Endodermal cell (in vitro differentiated cells): Measurements from ENCODE around the gene RALGAPA1. TPM values are rescaled to one million over a fixed set of nuclear protein-coding genes. Genes with fewer than 3 reads are reported as not detected.

Experiments
- DNase-seq: peaks from one replicate; pipeline ENCODE4 v3.0.0-alpha.2; 2017
- H3K27ac ChIP-seq: 2 replicates; pipeline ENCODE4 v1.5.1; 2013; ENCODE audit warnings: mild to moderate bottlenecking, low read depth, low read length, moderate library complexity
- H3K27me3 ChIP-seq: 2 replicates; pipeline ENCODE4 v1.6.1; 2013; ENCODE audit warnings: mild to moderate bottlenecking, low read length, moderate library complexity; ENCODE audit not compliant: insufficient read depth, control insufficient read depth, poor library complexity, severe bottlenecking
- H3K36me3 ChIP-seq: 2 replicates; pipeline ENCODE4 v1.7.0; 2013; ENCODE audit warnings: mild to moderate bottlenecking, low read length, moderate library complexity; ENCODE audit not compliant: control insufficient read depth, insufficient read depth
- H3K4me1 ChIP-seq: one replicate; pipeline ENCODE4 v1.7.0; 2013; ENCODE audit warnings: low read length; ENCODE audit not compliant: control insufficient read depth, insufficient read depth
- H3K4me3 ChIP-seq: 2 replicates; pipeline ENCODE4 v1.5.1; 2013; ENCODE audit warnings: mild to moderate bottlenecking, low read length, moderate library complexity
- H3K9ac ChIP-seq: 2 replicates; pipeline ENCODE4 v1.6.1; 2013; ENCODE audit warnings: mild to moderate bottlenecking, low read length, moderate library complexity; ENCODE audit not compliant: poor library complexity, severe bottlenecking; ENCODE audit errors: extremely low read depth
- H3K9me3 ChIP-seq: 2 replicates; pipeline ENCODE4 v1.6.1; 2013; ENCODE audit warnings: mild to moderate bottlenecking, low read length, moderate library complexity; ENCODE audit not compliant: control insufficient read depth
- H3K27ac Mint-ChIP-seq: 2 replicates; pipeline ENCODE4 v1.8.0; 2020; ENCODE audit warnings: mixed read lengths
- H3K27me3 Mint-ChIP-seq: 2 replicates; pipeline ENCODE4 v1.8.0; 2021; ENCODE audit warnings: mild to moderate bottlenecking, mixed read lengths; ENCODE audit not compliant: insufficient read depth
- H3K36me3 Mint-ChIP-seq: 2 replicates; pipeline ENCODE4 v1.8.0; 2020; ENCODE audit warnings: low read depth, mixed read lengths
- H3K4me1 Mint-ChIP-seq: 2 replicates; pipeline ENCODE4 v1.8.0; 2020; ENCODE audit warnings: mixed read lengths
- H3K4me3 Mint-ChIP-seq: 2 replicates; pipeline ENCODE4 v1.8.0; 2020; ENCODE audit warnings: mild to moderate bottlenecking, moderate library complexity, mixed read lengths
- H3K9me3 Mint-ChIP-seq: 2 replicates; pipeline ENCODE4 v1.8.0; 2020; ENCODE audit warnings: mild to moderate bottlenecking, mixed read lengths
- CTCF ChIP-seq: fragments of 200-600 bp; sonication (generic); conservative IDR thresholded peaks from 2 replicates; pipeline ENCODE4 v1.5.0; 2021; ENCODE audit warnings: antibody characterized with exemption, mild to moderate bottlenecking
- WGBS, 2 experiments: methylation state at CpG; one replicate each; pipeline versions ENCODE4 v1.1.5 to v1.1.7; 2013; ENCODE audit warnings: missing lambda C conversion rate in 2 of 2, mixed read lengths in 1 of 2; ENCODE audit not compliant: insufficient coverage in 1 of 2, insufficient read length in 1 of 2; 5-methylcytosine and 5-hydroxymethylcytosine counted together
- total RNA-seq, 2 donors: library from RNA; stranded (reverse); fragmentation: NEBNext Ultra II Directional in 1 of 2; extraction: Animal tissue kit (Norgen Biotek cat#: 25700) in 1 of 2; gene quantifications; 2 replicates in 1 of 2; 3 replicates in 1 of 2; pipeline ENCODE4 v1.2.1, GENCODE V29; 2021

The RALGAPA1 gene
- total RNA-seq, 2 donors from 2014 or later = 31.2 to 36.3 TPM

- DNase-seq = no peak
- no peak overlapping the region for H3K9ac ChIP-seq
- Mint-ChIP-seq H3K4me3 (no peak overlapping the region), H3K27me3 (no peaks in the 10 kb centered on the region), H3K27ac (no peak overlapping the region), H3K36me3 (no peaks in the 10 kb centered on the region), H3K9me3 (no peaks in the 10 kb centered on the region), H3K4me1 (no peaks in the 10 kb centered on the region)
- no peaks in the 10 kb centered on the region for H3K27me3 ChIP-seq
- 78 to 100% methylated on average over 1 of the region's 1 CpG for WGBS, 2 experiments
- H3K36me3 ChIP-seq = no peaks in the 10 kb centered on the region
- H3K4me1 ChIP-seq = no peaks in the 10 kb centered on the region
- H3K9me3 ChIP-seq = no peaks in the 10 kb centered on the region
- TF ChIP-seq CTCF = no peak
- no peak overlapping the region for H3K4me3 ChIP-seq
- no peak overlapping the region for H3K27ac ChIP-seq
Observed at GRCh38 chr14:35695647-35696046, 113.4 kb downstream of the RALGAPA1 start.

- Histone ChIP-seq H3K4me3 (no peak overlapping the region), H3K36me3 (no peaks in the 10 kb centered on the region), H3K9ac (no peak overlapping the region), H3K27ac (no peak overlapping the region), H3K4me1 (no peaks in the 10 kb centered on the region), H3K27me3 (no peaks in the 10 kb centered on the region), H3K9me3 (no peaks in the 10 kb centered on the region)
- Mint-ChIP-seq H3K27ac (no peak overlapping the region), H3K4me3 (no peak overlapping the region), H3K36me3 (no peaks in the 10 kb centered on the region), H3K4me1 (no peaks in the 10 kb centered on the region), H3K27me3 (no peaks in the 10 kb centered on the region), H3K9me3 (no peaks in the 10 kb centered on the region)
- no peak for DNase-seq
- 100% methylated on average over 1 of the region's 1 CpG; no CpG with 5 or more reads in 1 of the 2 experiments for WGBS, 2 experiments
- TF ChIP-seq CTCF = no peak
Observed at GRCh38 chr14:35695072-35695471, 114.0 kb downstream of the RALGAPA1 start.

GRCh38 chr14:35689000-35689460 is 120.1 kb downstream of the RALGAPA1 start:
- H3K36me3 Mint-ChIP-seq = peaks cover 3% of the 10 kb centered on the region
- no peak overlapping the region for H3K4me3 Mint-ChIP-seq
- no peaks in the 10 kb centered on the region for H3K27me3 Mint-ChIP-seq
- 93 to 94% methylated on average over 3 of the region's 3 CpGs for WGBS, 2 experiments
- no peaks in the 10 kb centered on the region for H3K9me3 ChIP-seq
- H3K4me1 Mint-ChIP-seq = no peaks in the 10 kb centered on the region
- no peaks in the 10 kb centered on the region for H3K4me1 ChIP-seq
- no peak for TF ChIP-seq CTCF
- no peak for DNase-seq
- no peak overlapping the region for H3K27ac ChIP-seq
- no peak overlapping the region for H3K9ac ChIP-seq
- H3K36me3 ChIP-seq = no peaks in the 10 kb centered on the region
- H3K4me3 ChIP-seq = no peak overlapping the region
- no peaks in the 10 kb centered on the region for H3K9me3 Mint-ChIP-seq
- no peak overlapping the region for H3K27ac Mint-ChIP-seq
- H3K27me3 ChIP-seq = no peaks in the 10 kb centered on the region
